HG02798 (cell line): ENCODE results near the gene FEZ2.
"Not testable (repeated sequence)": the region's sequence is repeated elsewhere in the genome, so short reads cannot be mapped to it uniquely, and the experiment has no call there.

Experiments used
- ATAC-seq: cut with Tn5 transposase; IDR thresholded peaks from one replicate; pipeline ENCODE4 v1.9.1; 2021; ENCODE audit warnings: mild to moderate bottlenecking; ENCODE audit not compliant: unreplicated experiment, poor library complexity

The FEZ2 gene, protein sequence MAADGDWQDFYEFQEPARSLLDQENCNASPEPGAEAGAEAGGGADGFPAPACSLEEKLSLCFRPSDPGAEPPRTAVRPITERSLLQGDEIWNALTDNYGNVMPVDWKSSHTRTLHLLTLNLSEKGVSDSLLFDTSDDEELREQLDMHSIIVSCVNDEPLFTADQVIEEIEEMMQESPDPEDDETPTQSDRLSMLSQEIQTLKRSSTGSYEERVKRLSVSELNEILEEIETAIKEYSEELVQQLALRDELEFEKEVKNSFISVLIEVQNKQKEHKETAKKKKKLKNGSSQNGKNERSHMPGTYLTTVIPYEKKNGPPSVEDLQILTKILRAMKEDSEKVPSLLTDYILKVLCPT

DNA sequence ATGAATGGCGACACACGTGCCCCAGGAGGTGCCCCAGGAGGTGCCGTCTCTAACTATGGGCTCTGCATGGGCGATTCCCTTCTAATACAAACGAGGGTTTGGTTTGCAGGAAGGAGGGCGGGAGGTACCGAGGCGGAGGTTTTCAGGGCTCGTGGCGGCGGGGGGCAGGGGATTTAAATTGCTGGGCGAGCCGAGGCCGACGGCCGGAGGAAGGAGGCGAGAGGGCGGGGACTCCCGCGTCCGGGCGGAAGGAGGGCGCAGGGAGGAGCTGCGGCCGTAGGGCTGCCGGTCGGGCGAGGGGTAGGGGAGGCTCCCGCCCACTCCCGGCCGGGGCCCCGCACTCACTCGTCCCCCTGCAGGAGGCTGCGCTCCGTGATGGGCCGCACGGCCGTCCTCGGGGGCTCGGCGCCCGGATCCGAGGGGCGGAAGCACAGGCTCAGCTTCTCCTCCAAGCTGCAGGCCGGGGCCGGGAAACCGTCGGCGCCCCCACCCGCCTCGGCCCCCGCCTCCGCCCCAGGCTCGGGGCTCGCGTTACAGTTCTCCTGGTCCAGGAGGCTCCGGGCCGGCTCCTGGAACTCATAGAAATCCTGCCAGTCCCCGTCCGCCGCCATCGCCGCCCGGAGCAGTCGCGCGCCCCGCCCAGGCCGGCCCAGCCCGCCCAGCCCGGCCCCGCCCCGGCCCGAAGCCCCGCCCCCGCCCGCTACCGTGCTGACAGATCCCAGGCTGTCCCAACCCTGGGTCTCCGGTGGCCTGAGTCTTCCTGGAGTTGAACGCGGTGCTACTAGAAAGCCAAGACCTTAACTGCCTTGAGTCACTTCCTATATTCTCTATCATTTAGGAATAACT, at the start of gene FEZ2:
Gene FEZ2, minus strand, starts transcription at position 637 of the 846 bp plus-strand sequence. Its CDS starts 26 bp downstream, at position 611.
- ATAC-seq: peak; percentile 100

DNA sequence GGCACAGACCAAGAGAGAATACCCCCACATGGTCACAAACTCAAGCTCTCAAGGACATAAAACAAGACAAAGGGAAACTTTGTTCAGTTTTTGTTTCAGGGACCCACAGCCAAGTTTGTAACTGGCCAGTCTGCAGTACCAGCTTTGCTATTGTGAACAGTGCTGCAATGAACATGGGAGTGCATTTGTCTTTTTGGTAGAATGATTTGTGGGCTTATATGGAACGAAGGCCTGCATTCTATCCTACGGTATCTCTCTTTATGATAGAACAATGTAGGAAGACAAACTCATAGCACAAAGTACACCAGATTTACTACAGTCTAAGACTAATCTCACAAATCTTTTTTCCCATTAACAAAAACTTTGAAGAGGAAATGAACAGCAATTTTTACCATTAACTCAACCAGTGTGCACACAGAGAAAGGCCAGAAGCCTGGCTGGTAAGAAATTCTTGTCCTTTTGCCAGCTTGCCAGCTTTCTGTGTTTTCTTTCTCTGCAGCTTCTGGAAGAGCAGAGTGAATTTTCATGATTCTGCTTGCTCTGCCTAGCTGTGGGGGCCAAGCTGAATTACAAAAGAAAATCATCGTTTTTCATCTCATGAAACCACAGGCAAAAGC, 37.1 kb upstream of the FEZ2 start:
- ATAC-seq: no peak

DNA sequence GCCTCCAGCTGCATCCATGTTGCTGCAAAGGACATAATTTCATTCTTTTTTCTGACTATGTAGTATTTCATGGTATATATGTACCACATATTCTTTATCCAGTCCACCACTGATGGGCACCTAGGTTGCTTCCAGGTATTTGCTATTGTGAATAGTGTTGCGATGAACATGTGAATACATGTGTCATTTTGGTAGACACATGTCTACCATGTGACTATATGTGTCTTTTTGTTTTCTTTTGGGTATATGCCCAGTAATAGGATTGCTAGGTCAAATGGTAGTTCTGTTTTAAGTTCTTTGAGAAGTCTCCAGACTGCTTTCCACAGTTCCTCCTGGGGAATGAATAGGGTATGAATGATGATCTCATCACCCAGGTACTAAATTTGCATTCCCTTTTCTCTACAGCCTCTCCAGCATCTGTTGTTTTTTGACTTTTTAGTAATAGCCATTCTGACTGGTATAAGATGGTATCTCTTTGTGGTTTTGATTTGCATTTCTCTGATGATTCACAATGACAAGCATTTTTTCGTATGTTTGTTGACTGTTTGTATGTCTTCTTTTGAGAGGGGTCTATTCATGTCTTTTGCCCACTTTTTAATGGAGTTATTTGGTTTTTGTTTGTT, 35.6 kb upstream of the FEZ2 start:
- no peak for ATAC-seq

DNA sequence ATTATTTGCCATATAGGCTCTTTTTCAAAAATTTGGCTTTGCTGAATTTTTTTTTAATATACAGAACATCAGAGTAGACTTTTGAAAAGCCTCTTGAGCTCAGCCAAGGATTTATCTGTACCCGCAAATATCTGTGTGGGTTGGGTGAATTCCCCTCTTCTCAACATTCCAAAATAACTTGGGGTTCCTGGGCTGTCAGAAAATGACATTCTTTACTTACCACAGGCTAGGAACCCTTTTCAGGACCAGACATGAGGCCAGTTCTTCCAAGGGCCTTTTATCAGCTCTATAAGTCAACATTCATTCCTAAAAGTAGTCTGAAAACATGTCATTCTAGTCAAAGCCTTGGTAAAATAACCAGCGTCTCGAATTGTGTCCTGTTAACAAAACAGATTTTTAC, 28.8 kb upstream of the FEZ2 start:
- ATAC-seq: no peak

DNA sequence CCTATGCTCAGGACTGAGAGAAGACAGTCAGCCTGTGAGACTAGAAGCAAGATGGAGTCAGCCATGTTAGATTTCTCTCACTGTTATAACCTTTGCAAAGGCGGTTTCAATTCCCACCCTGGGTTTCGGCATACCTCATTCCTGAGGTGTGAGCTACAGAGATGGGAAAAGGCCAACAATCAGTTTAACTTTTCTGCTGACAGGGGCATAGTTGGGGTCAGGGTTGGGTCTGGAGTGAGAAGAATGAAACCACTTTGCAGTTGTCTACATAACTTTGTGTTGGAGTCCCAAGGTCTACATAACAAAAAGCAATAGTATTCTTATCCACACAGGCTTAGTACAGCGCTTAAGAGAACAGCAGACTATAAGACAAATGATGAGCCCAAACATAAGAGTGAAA, 28.1 kb upstream of the FEZ2 start:
- ATAC-seq: no peak

DNA sequence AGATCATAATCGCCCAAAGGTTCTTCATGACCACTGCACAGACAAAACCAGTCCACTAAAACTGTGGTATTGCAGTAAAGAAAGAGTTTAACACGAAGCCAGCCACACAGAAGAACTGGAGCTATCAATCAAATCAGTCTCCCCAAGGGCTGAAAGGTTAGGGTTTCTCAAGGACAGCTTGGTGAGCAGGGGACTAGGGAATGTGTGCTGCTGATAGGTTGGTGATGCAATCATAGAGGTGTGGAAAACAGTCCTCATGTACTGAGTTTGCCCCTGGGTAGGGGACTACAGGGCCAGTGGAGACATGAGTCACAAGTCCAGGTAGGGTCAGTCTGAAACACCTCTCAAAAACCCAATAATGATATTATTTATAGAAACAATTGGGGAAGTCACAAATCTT, 27.3 kb upstream of the FEZ2 start:
- no peak for ATAC-seq

DNA sequence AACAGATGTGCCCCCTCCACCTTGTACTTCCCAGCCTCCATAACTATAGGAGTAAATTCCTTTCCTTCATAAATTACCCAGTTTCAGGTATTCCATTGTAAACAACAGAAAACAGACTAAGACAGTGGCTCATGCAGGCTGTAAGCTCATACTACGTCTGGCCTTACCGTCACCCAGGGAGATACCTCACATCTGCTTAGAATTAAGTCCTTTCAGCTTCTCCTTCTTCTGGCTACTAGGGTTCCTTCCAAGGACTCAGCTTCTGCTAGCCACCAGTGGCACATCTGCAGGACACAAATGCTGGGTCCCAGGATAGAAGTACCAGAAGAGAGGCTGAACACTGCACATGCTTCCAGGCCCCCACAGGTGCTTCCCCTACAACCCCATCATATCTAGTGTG, 22.4 kb upstream of the FEZ2 start:
- no peak for ATAC-seq

DNA sequence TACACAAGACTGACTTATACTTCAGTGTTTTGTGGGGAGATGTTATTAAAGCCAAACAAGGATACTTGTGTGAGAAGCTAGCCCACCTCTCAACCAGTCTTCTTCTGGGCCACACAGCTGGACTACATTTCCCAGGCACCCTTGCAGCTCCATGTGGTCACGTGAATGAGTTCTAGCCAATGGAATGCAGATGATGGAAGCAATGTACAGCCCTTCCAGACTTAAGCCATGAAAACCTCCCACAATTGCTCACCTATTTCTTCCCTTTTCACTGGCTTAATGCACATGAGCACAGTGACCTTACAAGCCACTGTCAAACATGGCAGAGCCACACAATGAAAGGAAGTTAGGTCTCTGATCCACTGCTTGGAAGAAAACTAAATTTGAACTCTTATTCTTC, 20.4 kb upstream of the FEZ2 start:
- ATAC-seq: peak; percentile 95

DNA sequence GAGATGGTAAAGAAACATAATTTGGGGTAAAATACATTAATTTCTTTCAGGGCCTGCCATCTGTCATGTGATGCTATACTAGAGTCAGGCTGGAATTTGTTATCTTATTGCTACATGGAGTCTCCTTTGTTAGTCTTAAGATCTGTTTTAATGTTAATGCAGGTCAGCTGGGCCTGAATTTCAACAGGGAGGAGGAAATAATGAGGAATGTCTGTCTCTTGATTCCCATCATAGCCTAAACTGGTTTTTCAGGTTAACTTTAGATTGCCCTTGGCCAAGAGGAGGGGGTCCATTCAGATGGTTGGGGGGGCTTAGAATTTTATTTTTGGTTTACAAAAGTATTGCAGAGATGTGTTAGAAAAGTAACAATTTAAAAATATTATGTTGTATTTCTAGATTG, 19.0 kb upstream of the FEZ2 start:
- no peak for ATAC-seq

DNA sequence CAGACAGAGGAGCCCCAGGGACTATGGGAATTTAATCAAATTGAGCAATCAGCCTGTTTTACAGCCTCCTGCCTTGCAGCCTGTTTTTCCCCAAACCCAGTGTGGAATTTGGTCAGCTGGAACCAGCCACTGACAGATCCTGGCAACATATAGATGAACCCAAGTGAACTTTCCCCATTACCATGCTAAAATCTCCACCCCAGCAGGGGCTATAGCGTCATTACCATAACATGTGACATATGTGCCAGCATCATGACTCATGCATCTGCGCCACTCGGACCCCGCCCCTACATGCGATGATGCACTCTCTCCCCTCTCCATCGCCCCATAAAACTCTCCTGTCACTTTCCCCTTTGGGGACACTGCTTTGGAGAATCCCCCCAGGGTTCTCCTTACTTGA, 17.3 kb upstream of the FEZ2 start:
- no peak for ATAC-seq

DNA sequence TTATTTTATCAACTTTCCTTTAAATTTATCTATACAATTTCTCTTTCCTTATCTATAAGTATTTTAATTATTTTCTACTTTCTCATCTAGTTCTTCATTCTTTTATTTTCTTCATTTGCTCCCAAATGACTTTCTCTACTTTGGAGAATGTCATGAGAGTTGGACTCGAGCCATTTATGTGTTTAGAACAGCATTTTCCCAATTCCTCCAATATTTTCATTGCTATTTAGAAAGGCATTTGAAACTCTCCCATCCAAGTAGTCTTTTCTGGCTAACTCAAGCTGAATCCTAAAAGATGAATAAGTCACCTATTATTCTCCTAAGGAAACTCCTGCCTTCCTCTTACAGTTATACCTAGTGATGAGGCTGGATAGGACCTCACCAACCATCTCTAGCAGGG, 15.8 kb upstream of the FEZ2 start:
- ATAC-seq: no peak

DNA sequence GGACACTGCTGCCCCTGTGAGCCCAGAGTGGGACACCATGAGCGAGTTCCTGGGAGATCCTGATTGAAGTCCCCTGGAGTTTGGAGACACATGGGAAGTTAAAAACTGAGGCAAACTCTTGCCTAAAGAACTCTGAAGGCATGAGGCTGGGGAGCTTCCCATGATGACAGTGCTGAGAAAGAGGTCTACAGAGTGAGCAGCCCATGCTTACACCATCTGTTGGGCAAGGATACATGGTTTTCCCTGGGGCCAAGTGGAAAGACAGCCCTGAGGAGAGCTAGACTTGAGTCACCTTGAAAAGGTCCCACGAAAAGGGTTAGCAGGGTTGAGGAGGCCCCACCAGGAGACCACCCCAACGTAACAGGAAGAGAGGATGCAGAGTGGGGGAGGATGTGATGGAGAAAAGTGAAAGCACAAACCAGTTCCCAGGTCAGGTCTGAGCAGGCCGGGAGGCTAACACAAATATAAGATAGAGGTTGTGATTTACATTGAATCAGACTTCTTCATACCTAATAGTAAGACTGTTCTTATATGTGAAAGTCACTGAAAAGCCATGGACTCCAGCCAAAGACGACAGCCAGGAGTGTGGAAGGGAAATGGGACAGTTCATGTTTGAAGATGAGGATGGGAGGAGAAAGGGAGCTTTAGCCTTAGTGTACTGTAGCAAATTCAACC, 13.5 kb upstream of the FEZ2 start:
- no peak for ATAC-seq

DNA sequence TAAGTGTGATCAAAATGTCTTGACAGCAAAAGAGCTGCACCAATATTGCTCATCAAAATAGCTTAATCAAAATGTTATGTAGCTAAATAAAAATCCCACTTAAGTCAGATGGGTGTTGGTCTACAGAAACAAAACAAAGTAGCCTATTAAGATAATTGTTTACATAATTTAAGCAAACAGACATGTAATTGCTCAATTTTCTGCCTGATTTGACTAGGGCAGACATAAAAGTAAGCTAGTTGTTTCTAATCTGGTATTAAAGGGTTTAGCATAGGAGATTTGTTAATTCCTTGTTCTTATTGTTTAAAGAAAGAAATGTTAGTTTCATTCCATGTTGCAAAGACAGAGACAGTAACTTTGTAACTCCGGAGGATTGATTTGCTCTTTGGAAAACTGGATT, 11.5 kb upstream of the FEZ2 start:
- no peak for ATAC-seq

DNA sequence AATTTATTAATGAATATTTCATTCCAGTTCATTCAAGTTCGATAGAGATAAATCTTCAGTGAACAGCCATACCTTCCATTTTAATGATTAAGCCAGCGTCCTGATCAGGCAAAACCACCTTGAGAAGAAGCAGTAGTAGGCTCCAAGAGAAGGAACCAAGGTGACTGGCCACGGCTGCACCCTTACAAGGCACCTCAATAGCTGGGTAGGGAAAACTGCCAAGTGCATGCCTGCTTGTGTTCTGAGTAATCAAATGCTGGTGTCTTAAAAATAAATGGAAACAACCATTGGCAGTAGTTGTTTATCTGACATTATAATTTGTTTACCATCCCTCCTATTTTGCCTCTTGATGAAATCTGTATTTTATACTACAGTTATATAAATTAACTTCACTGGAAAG, 10.0 kb upstream of the FEZ2 start:
- ATAC-seq: no peak

DNA sequence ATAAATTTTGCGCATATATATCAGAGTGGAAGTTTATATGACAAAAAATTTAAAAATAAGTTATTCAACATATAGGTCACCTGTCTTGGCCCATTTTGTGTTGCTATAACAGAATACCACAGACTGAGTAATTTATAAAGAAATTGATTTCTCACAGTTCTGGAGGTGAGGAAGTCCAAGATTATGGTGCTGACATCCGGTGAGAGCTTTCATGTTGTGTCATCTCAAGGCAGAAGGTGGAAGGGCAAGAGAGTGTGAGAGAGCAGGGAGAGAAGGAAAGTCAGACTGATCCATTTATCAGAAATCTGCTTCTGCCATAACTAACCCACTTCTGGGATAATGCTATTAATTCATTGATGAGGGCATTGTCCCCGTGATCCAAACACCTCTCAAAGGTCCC, 9.0 kb upstream of the FEZ2 start:
- no peak for ATAC-seq

DNA sequence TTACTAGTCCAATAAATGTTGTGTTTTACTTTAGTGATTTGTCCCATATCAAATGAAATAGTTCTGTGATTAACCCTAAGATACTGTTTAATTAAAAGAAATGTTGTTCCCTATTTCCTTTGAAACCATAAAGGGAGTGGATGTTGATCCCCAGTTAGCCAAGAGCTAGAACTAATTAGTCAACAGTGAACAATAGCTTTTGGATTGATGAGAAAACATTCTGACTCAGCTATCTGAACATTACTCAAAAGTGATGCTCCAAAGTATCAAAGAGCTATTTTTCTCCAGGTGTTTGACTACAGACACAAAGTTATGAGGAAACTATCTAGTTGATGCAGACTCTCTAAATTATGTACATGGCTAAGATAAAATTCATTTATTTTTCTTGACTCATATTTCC, 7.3 kb upstream of the FEZ2 start:
- no peak for ATAC-seq

DNA sequence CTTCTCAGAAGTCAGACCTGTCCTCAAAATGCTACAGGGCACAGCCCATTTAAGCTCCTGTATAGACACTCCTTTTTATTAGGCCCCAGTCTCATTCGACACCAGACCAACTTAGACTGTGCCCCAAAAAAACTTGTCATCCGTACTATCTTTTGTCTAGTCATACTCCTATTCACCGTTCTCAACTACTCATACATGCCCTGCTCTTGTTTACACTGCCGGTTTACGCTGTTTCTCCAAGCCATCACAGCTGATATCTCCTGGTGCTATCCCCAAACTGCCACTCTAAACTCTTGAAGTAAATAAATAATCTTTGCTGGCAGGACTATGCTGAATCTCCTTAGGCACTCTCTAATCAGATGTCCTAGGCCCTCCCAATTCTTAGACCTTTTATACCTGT, 5.7 kb upstream of the FEZ2 start:
- not testable (repeated sequence) for ATAC-seq

DNA sequence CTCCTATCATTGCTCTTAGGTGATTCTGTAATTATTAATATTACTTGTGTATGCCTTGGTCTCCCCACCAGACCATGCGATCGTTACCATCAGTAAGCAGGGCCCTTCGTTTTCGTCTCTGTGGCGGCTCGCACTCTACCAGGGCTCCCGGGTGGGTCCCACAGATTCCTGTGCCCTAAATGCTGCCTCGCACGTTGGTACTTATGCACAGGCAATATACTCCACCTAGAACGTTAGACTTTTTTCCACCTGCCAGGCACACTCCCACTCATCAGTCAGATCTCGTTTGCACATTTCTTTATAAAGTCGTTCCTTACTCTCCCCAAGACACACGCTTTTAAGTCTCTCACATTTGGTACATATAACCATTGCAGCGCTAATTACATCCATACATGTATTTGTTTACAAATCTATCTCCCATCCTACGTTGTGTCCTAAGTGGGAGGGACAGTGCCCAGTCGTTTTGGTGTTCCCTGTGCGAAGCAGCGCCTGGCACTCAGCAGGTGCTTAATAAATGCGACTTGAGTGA, 901 bp downstream of the FEZ2 start:
- no peak for ATAC-seq

DNA sequence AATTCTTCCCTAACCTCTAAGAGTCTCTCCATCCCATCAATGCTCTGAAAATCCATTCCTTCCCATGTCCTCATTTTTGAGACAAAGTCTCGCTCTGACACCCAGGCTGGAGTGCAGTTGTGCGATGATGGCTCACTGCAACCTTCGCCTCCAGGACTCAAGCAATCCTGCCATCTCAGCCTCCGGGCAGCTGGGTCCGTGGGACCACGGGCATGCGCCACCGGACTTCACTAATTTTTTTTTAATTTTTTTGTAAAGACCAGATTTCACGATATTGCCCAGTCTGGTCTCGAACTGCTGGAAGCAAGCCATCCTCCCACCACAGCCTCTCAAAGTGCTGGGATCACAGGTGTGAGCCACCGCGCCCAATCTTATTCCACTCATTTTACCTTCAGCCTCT, 1.6 kb downstream of the FEZ2 start:
- ATAC-seq: no peak

DNA sequence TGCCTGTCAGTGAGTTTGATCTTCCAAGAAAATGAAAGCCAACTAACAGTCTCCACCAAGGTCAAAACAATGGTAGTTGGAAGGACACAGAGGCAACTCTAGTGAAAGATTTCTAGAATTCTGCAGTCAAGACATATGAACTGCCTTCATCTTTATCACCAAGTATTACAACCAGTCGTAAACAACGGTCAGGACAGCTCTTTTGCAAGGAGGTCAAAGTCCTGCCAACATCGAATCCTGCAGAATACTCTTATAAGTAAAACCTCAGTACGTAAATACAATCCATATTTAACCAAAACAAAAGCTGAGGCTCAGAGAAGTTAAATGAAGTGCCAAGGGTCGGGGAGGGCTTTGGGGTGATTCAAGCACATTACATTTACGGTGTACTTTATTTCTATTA, 3.1 kb downstream of the FEZ2 start:
- no peak for ATAC-seq
